HEK293 (cell line): Measurements from ENCODE around the gene CEBPE.

Source experiments
- HOXA7 ChIP-seq: sonication (generic); formaldehyde crosslinking; IDR thresholded peaks from 2 replicates; pipeline ENCODE4 v1.8.1; 2022; ENCODE audit warnings: missing genetic modification reagents, borderline replicate concordance
- PRDM1 ChIP-seq: fragments of 450-650 bp; formaldehyde crosslinking; IDR thresholded peaks from 2 replicates; pipeline ENCODE4; 2016; ENCODE audit warnings: missing biosample characterization, missing genetic modification characterization
- ZNF391 ChIP-seq: fragments of 450-650 bp; formaldehyde crosslinking; IDR thresholded peaks from 2 replicates; pipeline ENCODE4 v1.5.1; 2016; ENCODE audit warnings: low read depth, missing biosample characterization, missing genetic modification characterization, borderline replicate concordance
- TF ChIP-seq, protein P1 (sequence below): IDR thresholded peaks from 2 replicates; pipeline ENCODE4 v1.6.1; 2011; ENCODE audit warnings: mild to moderate bottlenecking, low read depth, low read length, borderline replicate concordance
- TF ChIP-seq, protein P2 (sequence below): fragments of 450-650 bp; formaldehyde crosslinking; IDR thresholded peaks from 2 replicates; pipeline ENCODE4 v1.5.1; 2016; ENCODE audit warnings: missing biosample characterization, missing genetic modification characterization
- TF ChIP-seq, protein P3 (sequence below): fragments of 450-650 bp; formaldehyde crosslinking; IDR thresholded peaks from 2 replicates; pipeline ENCODE4 v1.5.1; 2016; ENCODE audit warnings: missing biosample characterization, missing genetic modification characterization
- TF ChIP-seq, protein P4 (sequence below): fragments of 450-650 bp; formaldehyde crosslinking; IDR thresholded peaks from 2 replicates; pipeline ENCODE4 v1.5.1; 2016; ENCODE audit warnings: missing biosample characterization, missing genetic modification characterization
- TF ChIP-seq, protein P5 (sequence below): fragments of 450-650 bp; formaldehyde crosslinking; IDR thresholded peaks from 2 replicates; pipeline ENCODE4 v1.5.1; 2017; ENCODE audit warnings: missing biosample characterization, missing genetic modification characterization
- TF ChIP-seq, protein P6 (sequence below): fragments of 450-650 bp; formaldehyde crosslinking; IDR thresholded peaks from 2 replicates; pipeline ENCODE4 v1.5.1; 2016; ENCODE audit warnings: missing biosample characterization, missing genetic modification characterization

DNA sequence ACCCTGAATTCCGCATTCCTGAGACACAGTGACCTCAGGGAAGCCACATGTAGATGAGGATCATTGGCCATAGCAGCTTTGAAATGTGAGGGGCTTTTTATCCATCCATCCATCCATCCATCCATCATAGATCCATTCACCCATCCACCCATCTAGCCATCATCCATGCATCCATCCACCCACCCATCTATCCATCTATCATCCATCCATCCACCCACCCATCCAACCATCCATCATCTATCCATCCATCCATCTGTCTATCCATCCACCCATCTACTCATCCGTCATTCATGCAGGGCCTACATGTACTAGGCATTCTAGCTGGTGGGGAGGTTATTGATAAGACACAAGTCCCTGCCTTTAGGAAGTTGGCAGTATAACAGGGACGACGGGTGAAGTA, 27.9 kb upstream of the CEBPE start:
- TF ChIP-seq, protein P1, sequence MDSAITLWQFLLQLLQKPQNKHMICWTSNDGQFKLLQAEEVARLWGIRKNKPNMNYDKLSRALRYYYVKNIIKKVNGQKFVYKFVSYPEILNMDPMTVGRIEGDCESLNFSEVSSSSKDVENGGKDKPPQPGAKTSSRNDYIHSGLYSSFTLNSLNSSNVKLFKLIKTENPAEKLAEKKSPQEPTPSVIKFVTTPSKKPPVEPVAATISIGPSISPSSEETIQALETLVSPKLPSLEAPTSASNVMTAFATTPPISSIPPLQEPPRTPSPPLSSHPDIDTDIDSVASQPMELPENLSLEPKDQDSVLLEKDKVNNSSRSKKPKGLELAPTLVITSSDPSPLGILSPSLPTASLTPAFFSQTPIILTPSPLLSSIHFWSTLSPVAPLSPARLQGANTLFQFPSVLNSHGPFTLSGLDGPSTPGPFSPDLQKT = no peak
- TF ChIP-seq ZNF391 (tag by site-specific recombination) (no peak), HOXA7 (no peak), PRDM1 (tag by site-specific recombination) (no peak)
- TF ChIP-seq, protein P2, sequence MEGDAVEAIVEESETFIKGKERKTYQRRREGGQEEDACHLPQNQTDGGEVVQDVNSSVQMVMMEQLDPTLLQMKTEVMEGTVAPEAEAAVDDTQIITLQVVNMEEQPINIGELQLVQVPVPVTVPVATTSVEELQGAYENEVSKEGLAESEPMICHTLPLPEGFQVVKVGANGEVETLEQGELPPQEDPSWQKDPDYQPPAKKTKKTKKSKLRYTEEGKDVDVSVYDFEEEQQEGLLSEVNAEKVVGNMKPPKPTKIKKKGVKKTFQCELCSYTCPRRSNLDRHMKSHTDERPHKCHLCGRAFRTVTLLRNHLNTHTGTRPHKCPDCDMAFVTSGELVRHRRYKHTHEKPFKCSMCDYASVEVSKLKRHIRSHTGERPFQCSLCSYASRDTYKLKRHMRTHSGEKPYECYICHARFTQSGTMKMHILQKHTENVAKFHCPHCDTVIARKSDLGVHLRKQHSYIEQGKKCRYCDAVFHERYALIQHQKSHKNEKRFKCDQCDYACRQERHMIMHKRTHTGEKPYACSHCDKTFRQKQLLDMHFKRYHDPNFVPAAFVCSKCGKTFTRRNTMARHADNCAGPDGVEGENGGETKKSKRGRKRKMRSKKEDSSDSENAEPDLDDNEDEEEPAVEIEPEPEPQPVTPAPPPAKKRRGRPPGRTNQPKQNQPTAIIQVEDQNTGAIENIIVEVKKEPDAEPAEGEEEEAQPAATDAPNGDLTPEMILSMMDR (tag by site-specific recombination) = no peak
- TF ChIP-seq, protein P3, sequence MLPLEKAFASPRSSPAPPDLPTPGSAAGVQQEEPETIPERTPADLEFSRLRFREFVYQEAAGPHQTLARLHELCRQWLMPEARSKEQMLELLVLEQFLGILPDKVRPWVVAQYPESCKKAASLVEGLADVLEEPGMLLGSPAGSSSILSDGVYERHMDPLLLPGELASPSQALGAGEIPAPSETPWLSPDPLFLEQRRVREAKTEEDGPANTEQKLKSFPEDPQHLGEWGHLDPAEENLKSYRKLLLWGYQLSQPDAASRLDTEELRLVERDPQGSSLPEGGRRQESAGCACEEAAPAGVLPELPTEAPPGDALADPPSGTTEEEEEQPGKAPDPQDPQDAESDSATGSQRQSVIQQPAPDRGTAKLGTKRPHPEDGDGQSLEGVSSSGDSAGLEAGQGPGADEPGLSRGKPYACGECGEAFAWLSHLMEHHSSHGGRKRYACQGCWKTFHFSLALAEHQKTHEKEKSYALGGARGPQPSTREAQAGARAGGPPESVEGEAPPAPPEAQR (tag by site-specific recombination) = no peak
- TF ChIP-seq, protein P4, sequence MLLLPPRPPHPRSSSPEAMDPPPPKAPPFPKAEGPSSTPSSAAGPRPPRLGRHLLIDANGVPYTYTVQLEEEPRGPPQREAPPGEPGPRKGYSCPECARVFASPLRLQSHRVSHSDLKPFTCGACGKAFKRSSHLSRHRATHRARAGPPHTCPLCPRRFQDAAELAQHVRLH (tag by site-specific recombination) = no peak
- TF ChIP-seq, protein P5, sequence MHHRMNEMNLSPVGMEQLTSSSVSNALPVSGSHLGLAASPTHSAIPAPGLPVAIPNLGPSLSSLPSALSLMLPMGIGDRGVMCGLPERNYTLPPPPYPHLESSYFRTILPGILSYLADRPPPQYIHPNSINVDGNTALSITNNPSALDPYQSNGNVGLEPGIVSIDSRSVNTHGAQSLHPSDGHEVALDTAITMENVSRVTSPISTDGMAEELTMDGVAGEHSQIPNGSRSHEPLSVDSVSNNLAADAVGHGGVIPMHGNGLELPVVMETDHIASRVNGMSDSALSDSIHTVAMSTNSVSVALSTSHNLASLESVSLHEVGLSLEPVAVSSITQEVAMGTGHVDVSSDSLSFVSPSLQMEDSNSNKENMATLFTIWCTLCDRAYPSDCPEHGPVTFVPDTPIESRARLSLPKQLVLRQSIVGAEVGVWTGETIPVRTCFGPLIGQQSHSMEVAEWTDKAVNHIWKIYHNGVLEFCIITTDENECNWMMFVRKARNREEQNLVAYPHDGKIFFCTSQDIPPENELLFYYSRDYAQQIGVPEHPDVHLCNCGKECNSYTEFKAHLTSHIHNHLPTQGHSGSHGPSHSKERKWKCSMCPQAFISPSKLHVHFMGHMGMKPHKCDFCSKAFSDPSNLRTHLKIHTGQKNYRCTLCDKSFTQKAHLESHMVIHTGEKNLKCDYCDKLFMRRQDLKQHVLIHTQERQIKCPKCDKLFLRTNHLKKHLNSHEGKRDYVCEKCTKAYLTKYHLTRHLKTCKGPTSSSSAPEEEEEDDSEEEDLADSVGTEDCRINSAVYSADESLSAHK (tag by site-specific recombination) = no peak
- TF ChIP-seq, protein P6, sequence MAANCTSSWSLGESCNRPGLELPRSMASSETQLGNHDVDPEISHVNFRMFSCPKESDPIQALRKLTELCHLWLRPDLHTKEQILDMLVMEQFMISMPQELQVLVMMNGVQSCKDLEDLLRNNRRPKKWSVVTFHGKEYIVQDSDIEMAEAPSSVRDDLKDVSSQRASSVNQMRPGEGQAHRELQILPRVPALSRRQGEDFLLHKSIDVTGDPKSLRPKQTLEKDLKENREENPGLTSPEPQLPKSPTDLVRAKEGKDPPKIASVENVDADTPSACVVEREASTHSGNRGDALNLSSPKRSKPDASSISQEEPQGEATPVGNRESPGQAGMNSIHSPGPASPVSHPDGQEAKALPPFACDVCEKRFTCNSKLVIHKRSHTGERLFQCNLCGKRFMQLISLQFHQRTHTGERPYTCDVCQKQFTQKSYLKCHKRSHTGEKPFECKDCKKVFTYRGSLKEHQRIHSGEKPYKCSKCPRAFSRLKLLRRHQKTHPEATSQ (tag by site-specific recombination) = no peak
